TTC549 (cell line): ENCODE results near the gene GAN.

Experiments used
- FAIRE-seq: peaks from 2 replicates; lab custom pipeline; 2012; peaks lifted over from hg19 to GRCh38; lab: Jason Lieb, UNC

GAN gene

GRCh38 chr16:81314603-81315270 lies at the start of gene GAN:
TSS of gene GAN (plus strand) at chr16:81314962. CDS start at chr16:81315114, 152 bp downstream.
- no peak for FAIRE-seq

DNA sequence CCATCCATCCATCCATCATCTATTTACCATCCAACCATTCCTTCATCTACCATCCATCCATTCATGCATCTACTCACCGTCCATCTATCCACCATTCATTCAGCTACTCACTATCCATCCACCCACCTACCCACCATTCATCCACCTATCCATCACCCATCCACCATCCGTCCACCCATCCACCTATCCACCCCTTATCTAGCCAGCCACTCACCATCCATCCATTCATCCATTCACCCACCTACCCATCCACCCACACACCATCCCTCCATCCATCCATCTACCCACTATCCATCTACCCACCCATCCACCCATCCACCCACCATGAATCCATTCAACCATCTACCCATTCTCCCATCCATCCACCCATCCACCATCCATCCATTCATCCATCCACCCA lies 49.7 kb upstream of the GAN start:
- no peak for FAIRE-seq

DNA sequence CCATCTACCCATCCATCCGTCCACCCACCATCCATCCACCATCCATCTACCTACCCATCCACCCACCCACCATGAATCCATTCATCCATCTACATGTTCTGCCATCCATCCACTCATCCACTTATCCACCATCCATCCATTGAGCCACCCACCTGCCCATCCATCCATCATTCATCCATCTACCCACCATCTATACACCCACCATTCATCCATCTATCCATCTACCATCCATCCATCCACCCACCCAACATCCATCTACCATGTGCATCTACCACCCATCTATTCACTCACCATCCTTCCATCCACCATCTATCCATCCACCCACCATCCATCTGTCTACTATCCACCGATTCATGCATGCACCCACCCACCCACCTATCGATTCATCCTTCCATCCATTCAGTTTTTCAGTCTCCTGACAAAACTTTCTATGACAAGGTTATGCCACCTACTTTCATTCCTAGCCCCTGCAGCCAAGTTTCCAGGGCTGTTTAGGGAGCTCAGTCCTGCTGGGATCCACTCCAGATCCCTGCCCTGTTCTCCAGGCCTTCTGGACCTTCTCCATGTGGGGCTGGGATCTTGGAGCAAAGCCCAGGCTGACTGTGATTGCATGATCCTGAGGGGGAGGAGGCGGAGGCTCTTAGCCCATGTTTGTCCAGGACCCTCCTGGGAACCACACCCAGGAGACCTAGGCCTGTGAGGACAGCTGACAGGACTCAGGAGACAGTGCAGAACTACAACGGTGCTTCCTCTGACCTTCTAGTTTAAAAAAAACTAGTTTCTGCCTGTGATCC lies 48.9 kb upstream of the GAN start:
- FAIRE-seq: no peak

DNA sequence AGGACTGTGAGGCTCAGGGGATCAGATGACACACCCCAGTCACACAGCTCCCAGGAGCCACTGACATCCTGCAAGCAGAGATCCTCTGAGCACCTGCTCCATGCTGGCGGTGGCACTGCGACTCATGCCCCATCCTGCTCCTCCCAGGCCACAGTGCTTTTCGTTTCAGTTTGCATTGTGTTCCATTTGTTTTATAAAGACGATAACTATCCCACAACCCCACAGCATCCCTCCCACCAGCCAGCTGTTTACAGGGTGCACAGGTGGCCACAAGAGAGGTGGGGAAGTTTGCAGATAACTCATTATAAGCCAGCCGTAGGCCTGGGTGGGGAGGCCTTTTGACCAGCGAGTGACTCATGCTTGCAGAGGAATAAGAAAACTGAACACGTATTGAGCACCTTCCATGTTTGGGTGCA lies 48.1 kb upstream of the GAN start:
- FAIRE-seq: no peak

DNA sequence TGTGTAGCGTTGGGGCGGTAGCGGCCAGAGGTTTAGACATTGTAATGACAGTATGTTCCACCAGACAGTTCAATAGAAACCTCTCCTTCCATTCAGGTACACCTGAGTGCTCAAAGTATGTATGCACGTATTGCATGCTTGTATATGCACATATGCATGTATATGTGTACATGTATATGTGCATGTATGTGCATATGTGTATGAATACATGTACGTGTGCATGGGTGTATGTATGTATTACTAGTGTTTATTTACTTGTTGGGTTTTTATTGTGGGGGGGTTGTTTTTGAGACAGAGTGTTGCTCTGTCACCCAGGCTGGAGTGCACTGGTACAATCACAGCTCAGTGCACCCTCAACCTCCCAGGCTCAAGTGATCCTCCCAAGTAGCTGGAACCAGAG lies 46.3 kb upstream of the GAN start:
- FAIRE-seq: no peak

- no peak for FAIRE-seq
Observed at GRCh38 chr16:81273223-81273950, 41.4 kb upstream of the GAN start.

- FAIRE-seq: no peak
Observed at GRCh38 chr16:81275064-81275532, 39.7 kb upstream of the GAN start.

- FAIRE-seq: no peak
Observed at GRCh38 chr16:81275795-81276194, 39.0 kb upstream of the GAN start.

GRCh38 chr16:81276323-81276722 lies 38.4 kb upstream of the GAN start:
- FAIRE-seq: no peak

- FAIRE-seq: no peak
Observed at GRCh38 chr16:81277541-81278080, 37.2 kb upstream of the GAN start.

GRCh38 chr16:81278526-81278925 lies 36.2 kb upstream of the GAN start:
- no peak for FAIRE-seq

GRCh38 chr16:81279392-81279791 lies 35.4 kb upstream of the GAN start:
- FAIRE-seq: no peak

GRCh38 chr16:81280393-81280792 lies 34.4 kb upstream of the GAN start:
- no peak for FAIRE-seq

DNA sequence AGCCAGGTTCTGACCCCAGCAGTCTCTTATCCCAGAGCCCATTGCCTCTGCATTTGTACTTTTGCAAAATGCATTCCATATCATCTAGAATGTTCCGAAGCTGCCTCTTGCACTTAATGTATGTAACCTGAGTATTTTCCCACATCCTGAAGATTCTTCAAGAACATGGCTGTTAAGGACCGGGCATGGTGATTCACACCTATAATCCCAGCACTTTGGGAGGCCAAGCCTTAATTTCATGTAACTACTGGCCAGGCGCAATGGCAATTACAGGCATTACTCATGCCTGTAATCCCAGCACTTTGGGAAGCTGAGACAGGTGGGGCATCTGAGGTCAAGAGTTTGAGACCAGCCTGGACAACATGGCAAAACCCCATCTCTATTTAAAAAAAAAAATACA lies 31.7 kb upstream of the GAN start:
- FAIRE-seq: no peak

- FAIRE-seq: no peak
Observed at GRCh38 chr16:81284995-81285600, 29.7 kb upstream of the GAN start.

DNA sequence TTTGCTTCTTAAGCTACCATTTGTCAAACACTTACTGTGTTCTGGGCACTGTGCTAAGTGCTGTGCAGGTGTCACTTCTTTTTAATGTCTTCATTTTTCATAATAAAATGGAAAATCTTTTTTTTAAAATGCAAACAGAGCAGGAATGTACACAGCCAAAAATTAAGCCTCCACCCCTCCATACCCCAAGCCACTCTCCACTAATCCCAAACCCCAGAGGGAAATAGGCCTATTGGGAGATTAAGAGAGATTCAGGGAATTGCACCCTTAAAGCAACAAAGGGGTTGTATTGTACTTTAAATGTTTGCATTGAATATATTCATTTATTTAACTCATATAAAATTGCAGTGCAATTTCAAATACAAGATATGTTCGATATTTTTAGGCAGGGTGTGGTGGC lies 28.6 kb upstream of the GAN start:
- FAIRE-seq: no peak

GRCh38 chr16:81291117-81291516 lies 23.6 kb upstream of the GAN start:
- FAIRE-seq: no peak

GRCh38 chr16:81292936-81293335 lies 21.8 kb upstream of the GAN start:
- FAIRE-seq: no peak

DNA sequence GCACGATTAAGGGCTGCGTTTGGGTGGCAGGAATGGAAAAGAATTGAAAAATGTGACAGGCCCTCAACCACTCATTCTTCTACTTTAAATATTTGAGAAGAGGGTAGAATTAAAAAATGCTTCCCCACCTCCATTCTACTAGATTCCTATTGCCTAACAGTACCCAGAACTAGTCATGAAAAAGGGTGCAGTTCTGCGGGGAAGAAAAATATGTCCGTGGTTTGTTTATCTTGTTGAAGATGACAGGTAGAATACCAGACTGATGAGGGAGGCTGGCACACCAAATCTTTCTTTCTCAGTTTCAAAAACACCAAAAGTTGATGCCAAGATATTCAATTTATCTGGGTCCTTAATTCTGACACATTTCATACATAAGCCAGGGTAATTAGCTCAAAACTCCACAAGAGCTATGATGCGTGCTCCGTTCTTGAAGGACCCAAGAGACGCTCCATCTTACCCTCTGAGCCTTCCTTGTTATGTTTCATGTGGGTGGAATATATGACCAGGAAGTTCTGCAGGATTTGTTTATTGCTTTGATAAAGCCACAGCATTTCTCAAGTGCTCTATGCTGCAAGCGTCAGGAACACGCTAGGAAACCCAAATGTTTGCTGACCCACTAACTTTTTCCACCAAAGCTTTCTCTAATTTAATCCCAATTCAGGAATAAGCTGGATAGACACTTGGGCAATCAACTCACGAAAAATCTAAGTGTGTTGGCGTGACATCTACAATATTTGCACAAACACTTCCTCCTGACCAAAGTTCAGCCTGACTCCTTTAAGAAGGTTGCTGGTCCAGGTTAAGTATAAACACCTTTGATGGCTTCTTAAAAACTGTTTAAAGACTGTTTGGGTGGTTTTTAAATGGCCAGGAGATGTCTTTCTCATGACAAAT lies 20.6 kb upstream of the GAN start:
- FAIRE-seq: no peak

GRCh38 chr16:81296631-81297030 lies 18.1 kb upstream of the GAN start:
- FAIRE-seq: no peak

GRCh38 chr16:81307770-81308169 lies 7.0 kb upstream of the GAN start:
- FAIRE-seq: no peak
